H1 (cell line): ENCODE results near the gene TGM1. TPM values are rescaled to one million over a fixed set of nuclear protein-coding genes. Genes with fewer than 3 reads are reported as not detected.

Experiments used
- CTCF ChIA-PET: fragments of 300-600 bp; sonication (Branson Sonifier 250); formaldehyde crosslinking; loops from one replicate; lab custom pipeline; 2021; ENCODE audit not compliant: partially characterized antibody; lab: Charles Lee
- POLR2A ChIA-PET: fragments of 300-600 bp; sonication (Branson Sonifier 250); formaldehyde crosslinking; loops from one replicate; lab custom pipeline; 2021; ENCODE audit warnings: inconsistent platforms; ENCODE audit not compliant: partially characterized antibody; lab: Charles Lee
- DNase-seq, 2 experiments: peaks; one replicate each; pipeline versions ENCODE4 v3.0.0 to v3.0.0-alpha.2; 2010 to 2022; ENCODE audit warnings: low spot score in 2 of 2, low read depth in 1 of 2, mixed read lengths in 1 of 2
- FAIRE-seq: peaks from 2 replicates; lab custom pipeline; 2011; peaks lifted over from hg19 to GRCh38; lab: Jason Lieb, UNC
- H2AFZ ChIP-seq: 2 replicates; pipeline ENCODE4 v1.8.1; 2012; ENCODE audit warnings: low read length, inconsistent platforms
- H2AK5ac ChIP-seq: 2 replicates; pipeline ENCODE4 v1.6.1; 2013; ENCODE audit warnings: low read depth, low read length
- H2BK120ac ChIP-seq: replicated peaks from 2 replicates; pipeline ENCODE3; 2013; ENCODE audit warnings: low read depth, low read length, inconsistent platforms
- H2BK12ac ChIP-seq: 2 replicates; pipeline ENCODE4 v1.6.1; 2013; ENCODE audit warnings: low read depth, low read length
- H2BK15ac ChIP-seq: 2 replicates; pipeline ENCODE4 v1.6.1; 2013; ENCODE audit warnings: low read length
- H2BK20ac ChIP-seq: 2 replicates; pipeline ENCODE4 v1.6.1; 2013; ENCODE audit warnings: low read length
- H2BK5ac ChIP-seq: 2 replicates; pipeline ENCODE4 v1.6.1; 2013; ENCODE audit warnings: low read depth, low read length
- H3K14ac ChIP-seq: 2 replicates; pipeline ENCODE4 v1.6.1; 2013; ENCODE audit warnings: inconsistent platforms; ENCODE audit not compliant: insufficient read length
- H3K18ac ChIP-seq: 2 replicates; pipeline ENCODE4 v1.6.1; 2013; ENCODE audit warnings: low read length; ENCODE audit errors: extremely low read depth
- H3K23ac ChIP-seq: 2 replicates; pipeline ENCODE4 v1.6.1; 2013; ENCODE audit warnings: inconsistent platforms; ENCODE audit not compliant: insufficient read length
- H3K23me2 ChIP-seq: 2 replicates; pipeline ENCODE4 v1.6.1; 2013; ENCODE audit warnings: low read depth, low read length
- H3K27ac ChIP-seq: 2 replicates; pipeline ENCODE4 v1.6.1; 2011; ENCODE audit warnings: low read depth, low read length, inconsistent platforms
- H3K27me3 ChIP-seq, 4 experiments: replicated peaks in 1 of 4; 1 replicate in 1 of 4; 2 replicates in 3 of 4; pipeline versions ENCODE4 v1.6.1 to v1.8.1; 2011 to 2013; ENCODE audit warnings: low read length in 3 of 4, mild to moderate bottlenecking in 3 of 4, inconsistent platforms in 2 of 4, mixed read lengths in 2 of 4, moderate library complexity in 1 of 4; ENCODE audit not compliant: control insufficient read depth in 3 of 4, insufficient read depth in 3 of 4; ENCODE audit errors: extremely low read depth in 1 of 4
- H3K36me3 ChIP-seq, 4 experiments: 2 replicates each; pipeline versions ENCODE4 v1.6.1 to v1.8.1; 2011 to 2013; ENCODE audit warnings: mild to moderate bottlenecking in 4 of 4, low read length in 3 of 4, moderate library complexity in 2 of 4, control low read depth in 1 of 4, inconsistent platforms in 1 of 4; ENCODE audit not compliant: insufficient read depth in 4 of 4, control insufficient read depth in 2 of 4
- H3K4ac ChIP-seq: replicated peaks from 2 replicates; pipeline ENCODE3; 2013; ENCODE audit warnings: low read length, low read depth, mixed read lengths, inconsistent platforms; ENCODE audit not compliant: insufficient read length
- H3K4me1 ChIP-seq, 4 experiments: replicated peaks in 1 of 4; 1 replicate in 1 of 4; 2 replicates in 3 of 4; pipeline versions ENCODE4 v1.6.1 to v1.8.1; 2011 to 2013; ENCODE audit warnings: low read length in 3 of 4, inconsistent platforms in 2 of 4, mixed read lengths in 1 of 4; ENCODE audit not compliant: insufficient read depth in 4 of 4, control insufficient read depth in 3 of 4
- H3K4me2 ChIP-seq, 2 experiments: 2 replicates each; pipeline versions ENCODE4 v1.6.1 to v1.8.1; 2011 to 2013; ENCODE audit warnings: low read depth in 2 of 2, low read length in 2 of 2, control low read depth in 1 of 2, inconsistent platforms in 1 of 2, mild to moderate bottlenecking in 1 of 2; ENCODE audit not compliant: insufficient read depth in 1 of 2
- H3K4me3 ChIP-seq, 4 experiments: fragments of 200-600, 300-600 bp in 1 of 4; sonication (generic), shearing (Covaris generic), sonication (Bioruptor Twin) in 1 of 4; 2 replicates each; pipeline versions ENCODE4 v1.5.1 to v1.8.1; 2011 to 2016; ENCODE audit warnings: low read length in 4 of 4, low read depth in 3 of 4, control low read depth in 2 of 4, inconsistent platforms in 2 of 4, mild to moderate bottlenecking in 2 of 4, mixed read lengths in 1 of 4, moderate library complexity in 1 of 4; ENCODE audit not compliant: insufficient read depth in 2 of 4; ENCODE audit errors: extremely low read depth in 1 of 4
- H3K56ac ChIP-seq: replicated peaks from 2 replicates; pipeline ENCODE3; 2013; ENCODE audit warnings: low read depth, mild to moderate bottlenecking, mixed read lengths, low read length, inconsistent platforms; ENCODE audit not compliant: insufficient read length
- H3K79me1 ChIP-seq: 2 replicates; pipeline ENCODE4 v1.6.1; 2013; ENCODE audit warnings: low read depth, low read length, control low read depth
- H3K79me2 ChIP-seq, 2 experiments: 2 replicates each; pipeline versions ENCODE4 v1.6.1 to v1.8.1; 2012 to 2013; ENCODE audit warnings: low read length in 2 of 2, mild to moderate bottlenecking in 2 of 2, inconsistent platforms in 1 of 2; ENCODE audit not compliant: insufficient read depth in 2 of 2, control insufficient read depth in 1 of 2
- H3K9ac ChIP-seq, 4 experiments: replicated peaks in 1 of 4; 1 replicate in 1 of 4; 2 replicates in 3 of 4; pipeline versions ENCODE4 v1.6.1 to v1.8.1; 2011 to 2013; ENCODE audit warnings: low read depth in 3 of 4, low read length in 3 of 4, control low read depth in 2 of 4, mild to moderate bottlenecking in 2 of 4, moderate library complexity in 2 of 4, inconsistent platforms in 1 of 4; ENCODE audit errors: extremely low read depth in 1 of 4
- H3K9me3 ChIP-seq, 2 experiments: 2 replicates each; pipeline versions ENCODE4 v1.6.1 to v1.8.1; 2012 to 2013; ENCODE audit warnings: mild to moderate bottlenecking in 2 of 2, moderate library complexity in 2 of 2, control low read depth in 1 of 2, inconsistent platforms in 1 of 2, low read depth in 1 of 2, low read length in 1 of 2, mixed read lengths in 1 of 2; ENCODE audit not compliant: insufficient read depth in 2 of 2
- H4K20me1 ChIP-seq, 2 experiments: replicated peaks in 1 of 2; 2 replicates each; pipeline versions ENCODE3 to v1.8.1; 2011 to 2013; ENCODE audit warnings: inconsistent platforms in 2 of 2, low read length in 2 of 2, mild to moderate bottlenecking in 1 of 2; ENCODE audit not compliant: insufficient read depth in 2 of 2, control insufficient read depth in 1 of 2
- H4K5ac ChIP-seq: 2 replicates; pipeline ENCODE4 v1.6.1; 2013; ENCODE audit warnings: low read length, low read depth, mixed read lengths, inconsistent platforms; ENCODE audit not compliant: insufficient read length
- H4K8ac ChIP-seq: 2 replicates; pipeline ENCODE4 v1.8.0; 2013; ENCODE audit warnings: mild to moderate bottlenecking, moderate library complexity, low read length, inconsistent platforms; ENCODE audit not compliant: insufficient read depth; ENCODE audit errors: extremely low read depth
- H4K91ac ChIP-seq: replicated peaks from 2 replicates; pipeline ENCODE3; 2013; ENCODE audit warnings: low read length, mixed read lengths, inconsistent platforms; ENCODE audit not compliant: insufficient read length
- BACH1 ChIP-seq: IDR thresholded peaks from 2 replicates; pipeline ENCODE4 v1.6.1; 2012; ENCODE audit warnings: low read length, improper control_type of control experiment
- POLR2A ChIP-seq, 2 experiments: IDR thresholded peaks; 1 replicate in 1 of 2; 2 replicates in 1 of 2; pipeline ENCODE4 v1.6.1; 2011; ENCODE audit warnings: low read depth in 2 of 2, low read length in 2 of 2, mild to moderate bottlenecking in 2 of 2; ENCODE audit errors: control extremely low read depth in 1 of 2
- WGBS, 2 experiments: shearing (Covaris generic) in 1 of 2; methylation state at CpG; one replicate each; pipeline versions ENCODE4 v1.1.6 to v1.1.7; 2013 to 2015; ENCODE audit warnings: low lambda C conversion rate in 2 of 2, mixed read lengths in 2 of 2, inconsistent platforms in 1 of 2, low coverage in 1 of 2, missing lambda C conversion rate in 1 of 2; ENCODE audit not compliant: insufficient replicate concordance in 2 of 2, insufficient coverage in 1 of 2, insufficient read length in 1 of 2; ENCODE audit errors: extremely low coverage in 1 of 2, missing lambda C conversion rate in 1 of 2; 5-methylcytosine and 5-hydroxymethylcytosine counted together
- polyA plus RNA-seq, 7 experiments: library from polyadenylated mRNA; depleted of rRNA in 3 of 7; stranded (reverse) in 5 of 7; unstranded in 2 of 7; fragments of >200 nt in 5 of 7; fragments of 200-250 nt in 2 of 7; gene quantifications; 1 replicate in 5 of 7; 2 replicates in 1 of 7; 4 replicates in 1 of 7; pipeline versions ENCODE4 v1.2.1 to v1.2.3, GENCODE V29; 2011 to 2013; ENCODE audit warnings: missing spikeins in 2 of 7, mixed read lengths in 2 of 7
- total RNA-seq: library from RNA; stranded (reverse); fragmentation: NEBNext Ultra II Directional; extraction: Animal tissue kit (Norgen Biotek cat#: 25700); gene quantifications from 2 replicates; pipeline ENCODE4 v1.2.1, GENCODE V29; 2021

TGM1 gene
- total and polyA plus RNA-seq, 2 of the 8 experiments (the other 6 are each of a cell fraction or from before 2014, with no cell fraction given) = 1.8 to 2.2 TPM

DNA sequence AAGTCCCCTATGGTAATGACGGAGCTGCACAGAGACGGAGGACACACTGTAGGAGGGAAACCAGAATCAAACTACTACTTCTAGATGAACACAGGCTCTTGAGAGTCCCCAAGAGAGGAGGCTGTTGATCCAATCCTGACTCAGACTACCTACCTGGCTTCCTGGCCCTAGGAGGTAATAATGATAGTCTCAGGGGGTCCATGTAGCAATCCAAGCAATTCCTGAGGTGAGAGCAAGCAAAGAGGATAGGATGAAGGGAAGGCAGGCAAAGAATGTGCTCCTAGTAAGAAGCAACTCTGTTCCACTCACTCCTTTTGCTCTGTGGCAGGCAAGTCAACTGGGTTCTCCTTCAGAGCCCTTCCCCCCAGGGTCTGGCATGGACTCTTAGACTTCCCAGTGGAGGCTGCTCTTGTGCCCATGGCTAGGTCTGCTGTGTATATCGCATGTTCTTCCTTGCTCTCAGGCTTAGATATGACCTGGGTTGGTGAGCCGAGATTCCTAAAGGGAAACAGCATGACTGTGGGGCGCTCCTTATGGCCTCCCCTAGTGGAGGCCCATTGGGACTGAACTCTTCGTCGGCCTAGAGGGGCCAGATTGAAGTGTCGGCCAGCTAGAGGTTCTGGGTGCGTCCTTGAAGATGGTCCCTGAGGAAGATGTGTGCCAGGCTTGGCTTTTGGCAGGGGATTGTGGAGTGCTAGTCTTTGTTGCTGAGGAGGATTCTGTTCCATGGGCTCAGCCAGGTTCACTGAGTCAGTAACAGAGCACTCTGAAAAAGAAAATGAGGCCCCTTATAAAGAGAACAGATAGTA, 22.7 kb downstream of the TGM1 start:
- Histone ChIP-seq H3K4me3 (no peak overlapping the region), H3K4me2 (no peak overlapping the region; a peak in 1 of 4 replicates), H3K4me1 (peaks cover 0 to 5% (median 2%) of the 10 kb centered on the region in 4 experiments; a peak in 4 of 7 replicates), H3K36me3 (peaks cover 19 to 54% (median 46%) of the 10 kb centered on the region in 4 experiments), H3K23me2 (peaks cover 8% of the 10 kb centered on the region; the same call in 1 of the 2 replicates), H4K8ac (no peak overlapping the region), H4K5ac (no peak overlapping the region), H3K14ac (no peak overlapping the region), H4K20me1 (peaks cover 3 to 14% of the 10 kb centered on the region in 2 experiments), H2AFZ (no peak overlapping the region), H3K79me1 (no peaks in the 10 kb centered on the region; the same call in 1 of the 2 replicates), H2BK120ac (no peak overlapping the region), H3K27ac (no peak overlapping the region), H2BK15ac (no peak overlapping the region), H2BK5ac (no peak overlapping the region), H3K27me3 (no peaks in the 10 kb centered on the region; a peak in 1 of 7 replicates), H3K18ac (no peak overlapping the region), H2BK12ac (no peak overlapping the region), H3K23ac (no peak overlapping the region), H3K9me3 (no peaks in the 10 kb centered on the region), H3K56ac (no peak overlapping the region), H3K9ac (no peak overlapping the region; a peak in 1 of 7 replicates), H3K79me2 (no peaks in the 10 kb centered on the region; a peak in 2 of 4 replicates), H2AK5ac (no peak overlapping the region), H2BK20ac (no peak overlapping the region), H3K4ac (no peak overlapping the region), H4K91ac (no peak overlapping the region)
- DNase-seq = no peak
- WGBS, 2 experiments = 91% methylated on average over 9 of the region's 9 CpGs; no CpG with 5 or more reads in 1 of the 2 experiments
- ChIA-PET POLR2A (interaction anchor here (1.0 to 5.1 kb wide), 12 partner anchors 9 to 70 kb away, joined by 3 to 50 read pairs (median 8); partner anchors contain the start of genes CIDEB, DHRS1, LTB4R and LTB4R2), CTCF (interaction anchor here (1.0 to 9.4 kb wide), 7 partner anchors 12 to 681 kb away, joined by 3 to 163 read pairs (median 17); partner anchors contain the start of genes CIDEB, DHRS1, MDP1 and NOP9)
- FAIRE-seq = no peak
- TF ChIP-seq POLR2A (IDR thresholded peaks at IDR 0.05; ENCODE audit: control extremely low read depth in 1 of 2, low read depth in 2 of 2, low read length in 2 of 2) (0 out of 3 replicates have a peak, but pooled peaks of 1 of the 2 experiments have one; percentile 10), BACH1 (no peak)
